GM23248 (cell line): ENCODE results near the gene WWOX. TPM values are rescaled to one million over a fixed set of nuclear protein-coding genes. Genes with fewer than 3 reads are reported as not detected.

Experiments used
- DNase-seq: peaks from one replicate; pipeline ENCODE4 v3.0.0-alpha.2; 2015
- H2AFZ ChIP-seq: fragments of 200-600 bp; sonication (generic); 2 replicates; pipeline ENCODE4 v1.6.1; 2016; ENCODE audit warnings: antibody characterized with exemption
- H3F3A ChIP-seq: fragments of 200-600 bp; sonication (generic); 2 replicates; pipeline ENCODE4 v1.6.1; 2016; ENCODE audit warnings: mild to moderate bottlenecking, antibody characterized with exemption, mixed run types; ENCODE audit not compliant: insufficient read depth
- H3K27ac ChIP-seq: fragments of 200-600 bp; sonication (generic); 2 replicates; pipeline ENCODE4 v1.5.1; 2016; ENCODE audit warnings: mild to moderate bottlenecking
- H3K27me3 ChIP-seq: fragments of 200-600 bp; sonication (generic); replicated peaks from 2 replicates; pipeline ENCODE4 v1.6.1; 2016; ENCODE audit warnings: mild to moderate bottlenecking; ENCODE audit not compliant: insufficient read depth
- H3K36me3 ChIP-seq: fragments of 200-600 bp; sonication (generic); 2 replicates; pipeline ENCODE4 v1.6.1; 2016; ENCODE audit warnings: low read depth, mild to moderate bottlenecking
- H3K4me1 ChIP-seq: fragments of 200-600 bp; sonication (generic); 2 replicates; pipeline ENCODE4 v1.6.1; 2016; ENCODE audit warnings: mild to moderate bottlenecking; ENCODE audit not compliant: insufficient read depth
- H3K4me2 ChIP-seq: fragments of 200-600 bp; sonication (generic); one replicate; pipeline ENCODE4 v1.6.1; 2016; ENCODE audit warnings: mild to moderate bottlenecking; ENCODE audit not compliant: unreplicated experiment
- H3K4me3 ChIP-seq: fragments of 200-600 bp; sonication (generic); 2 replicates; pipeline ENCODE4 v1.5.1; 2016; ENCODE audit warnings: mild to moderate bottlenecking
- H3K79me2 ChIP-seq: fragments of 200-600 bp; sonication (generic); 2 replicates; pipeline ENCODE4 v1.6.1; 2016; ENCODE audit warnings: mild to moderate bottlenecking; ENCODE audit not compliant: insufficient read depth
- H3K9ac ChIP-seq: fragments of 200-600 bp; sonication (generic); 2 replicates; pipeline ENCODE4 v1.6.1; 2016; ENCODE audit warnings: mild to moderate bottlenecking
- H3K9me2 ChIP-seq: fragments of 200-600 bp; sonication (generic); 2 replicates; pipeline ENCODE4 v1.6.1; 2016; ENCODE audit warnings: mixed run types, mild to moderate bottlenecking, moderate library complexity; ENCODE audit not compliant: insufficient read depth
- H3K9me3 ChIP-seq: fragments of 200-600 bp; sonication (generic); one replicate; pipeline ENCODE4 v1.6.1; 2017; ENCODE audit warnings: low read depth
- H4K20me1 ChIP-seq: fragments of 200-600 bp; sonication (generic); 2 replicates; pipeline ENCODE4 v1.6.0; 2016; ENCODE audit not compliant: insufficient read depth
- EZH2 ChIP-seq: fragments of 200-600 bp; sonication (generic); IDR thresholded peaks from 2 replicates; pipeline ENCODE4 v1.6.1; 2018; ENCODE audit warnings: antibody characterized with exemption, mild to moderate bottlenecking; ENCODE audit not compliant: insufficient read depth, poor library complexity, severe bottlenecking
- EZH2phosphoT487 ChIP-seq: fragments of 200-600 bp; sonication (generic); IDR thresholded peaks from 2 replicates; pipeline ENCODE4 v1.6.1; 2018; ENCODE audit warnings: antibody characterized with exemption, moderate library complexity, mild to moderate bottlenecking, low read depth; ENCODE audit not compliant: insufficient read depth
- WGBS, 2 experiments: methylation state at CpG; one replicate each; pipeline ENCODE4 v1.1.6; 2015 to 2017; ENCODE audit warnings: low lambda C conversion rate in 2 of 2, low coverage in 1 of 2; ENCODE audit errors: missing lambda C conversion rate in 2 of 2; 5-methylcytosine and 5-hydroxymethylcytosine counted together
- in situ Hi-C: fragments of 300-500 bp; cut with MboI; formaldehyde crosslinking; loops from 2 replicates; pipeline ENCODE4 v1.15.0; 2020
- polyA plus RNA-seq: library from polyadenylated mRNA; unstranded; fragments of >200 nt; fragmentation: Nextera tagmentation; extraction: Ambion mirVana; gene quantifications from 2 replicates; pipeline ENCODE4 v1.2.1, GENCODE V29; 2016
- total RNA-seq: library from RNA; depleted of rRNA; stranded (reverse); fragments of >200 nt; shearing (Covaris generic); gene quantifications from 2 replicates; pipeline ENCODE4 v1.2.3, GENCODE V29; 2014

The WWOX gene
- total and polyA plus RNA-seq, 2 experiments from 2014 or later: 4.5 to 6.6 TPM

DNA sequence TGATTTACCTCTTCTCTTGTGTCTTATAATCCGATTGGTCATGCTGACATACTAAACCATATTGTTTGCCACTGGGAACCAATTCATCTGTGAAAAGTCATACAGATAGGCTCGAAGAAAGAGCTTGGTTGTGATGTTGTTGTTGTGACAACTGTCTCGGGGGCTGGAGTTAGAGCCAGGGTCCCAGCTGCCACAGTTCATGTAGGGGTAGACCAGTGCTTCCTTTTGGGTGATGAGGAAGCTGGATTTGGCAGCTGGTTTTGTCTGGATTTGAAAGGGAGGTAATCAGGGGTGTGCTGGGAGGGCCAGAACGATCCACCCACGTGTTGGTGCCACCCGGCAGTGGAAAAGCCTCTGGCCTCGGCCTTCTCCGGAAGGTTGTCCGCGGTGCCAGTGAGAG is 438.1 kb downstream of the WWOX start:
- WGBS, 2 experiments: 64 to 67% methylated on average over 10 of the region's 10 CpGs
- H3K9ac ChIP-seq: no peak overlapping the region
- H3K4me1 ChIP-seq: no peaks in the 10 kb centered on the region
- H3K9me3 ChIP-seq: no peaks in the 10 kb centered on the region
- no peak overlapping the region for H3K4me3 ChIP-seq
- H3K27me3 ChIP-seq: no peaks in the 10 kb centered on the region
- H4K20me1 ChIP-seq: no peaks in the 10 kb centered on the region
- in situ Hi-C loops: no loop called here
- H3F3A ChIP-seq: no peaks in the 10 kb centered on the region
- no peak for DNase-seq
- H3K36me3 ChIP-seq: no peaks in the 10 kb centered on the region
- H3K9me2 ChIP-seq: no peaks in the 10 kb centered on the region
- no peak for TF ChIP-seq EZH2phosphoT487
- TF ChIP-seq EZH2: no peak
- H3K79me2 ChIP-seq: no peaks in the 10 kb centered on the region
- no peak overlapping the region for H3K4me2 ChIP-seq
- H2AFZ ChIP-seq: no peak overlapping the region
- H3K27ac ChIP-seq: no peak overlapping the region

GRCh38 chr16:78538292-78538691 is 438.8 kb downstream of the WWOX start:
- H3K9me3 ChIP-seq: no peaks in the 10 kb centered on the region
- H3K27ac ChIP-seq: no peak overlapping the region
- no peak for DNase-seq
- no peak overlapping the region for H3K4me2 ChIP-seq
- H3K4me3 ChIP-seq: no peak overlapping the region
- in situ Hi-C loops: no loop called here
- no peaks in the 10 kb centered on the region for H3K9me2 ChIP-seq
- H3K4me1 ChIP-seq: no peaks in the 10 kb centered on the region
- WGBS, 2 experiments: 46 to 60% methylated on average over 9 of the region's 9 CpGs
- no peak overlapping the region for H3K9ac ChIP-seq
- H4K20me1 ChIP-seq: no peaks in the 10 kb centered on the region
- H3K79me2 ChIP-seq: no peaks in the 10 kb centered on the region
- TF ChIP-seq EZH2: no peak
- no peak for TF ChIP-seq EZH2phosphoT487
- H3F3A ChIP-seq: no peaks in the 10 kb centered on the region
- H3K36me3 ChIP-seq: no peaks in the 10 kb centered on the region
- H2AFZ ChIP-seq: no peak overlapping the region
- no peaks in the 10 kb centered on the region for H3K27me3 ChIP-seq

DNA sequence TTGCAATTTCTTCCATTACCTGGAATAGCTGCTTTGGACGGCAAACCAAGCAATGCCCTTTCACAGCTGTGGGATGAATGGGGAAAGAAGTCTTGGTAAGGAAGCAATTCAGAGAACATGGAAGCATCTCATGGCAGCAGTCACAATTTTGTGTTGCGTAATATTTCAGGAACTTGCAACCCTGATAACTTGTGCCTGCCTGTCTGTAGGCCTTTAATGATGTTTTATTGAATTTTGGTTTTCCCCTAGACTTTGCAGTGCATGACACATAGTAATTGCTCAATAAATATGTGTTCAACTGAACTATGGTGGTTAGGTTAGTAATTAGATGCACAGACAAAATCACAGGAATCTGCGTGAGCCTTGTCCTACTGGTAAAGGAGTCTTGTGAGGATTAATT is 439.5 kb downstream of the WWOX start:
- H3K36me3 ChIP-seq: no peaks in the 10 kb centered on the region
- DNase-seq: no peak
- H3K4me3 ChIP-seq: no peak overlapping the region
- in situ Hi-C loops: no loop called here
- H3K4me1 ChIP-seq: no peaks in the 10 kb centered on the region
- no peak overlapping the region for H3K27ac ChIP-seq
- H2AFZ ChIP-seq: no peak overlapping the region
- no peaks in the 10 kb centered on the region for H3K9me3 ChIP-seq
- TF ChIP-seq EZH2phosphoT487 (no peak), EZH2 (no peak)
- no peaks in the 10 kb centered on the region for H3K27me3 ChIP-seq
- H3F3A ChIP-seq: no peaks in the 10 kb centered on the region
- H3K9ac ChIP-seq: no peak overlapping the region
- no peak overlapping the region for H3K4me2 ChIP-seq
- no peaks in the 10 kb centered on the region for H3K79me2 ChIP-seq
- WGBS, 2 experiments: 66 to 69% methylated on average over 3 of the region's 3 CpGs
- no peaks in the 10 kb centered on the region for H4K20me1 ChIP-seq
- H3K9me2 ChIP-seq: no peaks in the 10 kb centered on the region

- no peaks in the 10 kb centered on the region for H3F3A ChIP-seq
- no peaks in the 10 kb centered on the region for H3K4me1 ChIP-seq
- H3K9ac ChIP-seq: no peak overlapping the region
- no peaks in the 10 kb centered on the region for H3K27me3 ChIP-seq
- H3K9me2 ChIP-seq: no peaks in the 10 kb centered on the region
- no peaks in the 10 kb centered on the region for H4K20me1 ChIP-seq
- no peak for DNase-seq
- TF ChIP-seq EZH2 (no peak), EZH2phosphoT487 (no peak)
- no peak overlapping the region for H3K4me3 ChIP-seq
- no peaks in the 10 kb centered on the region for H3K9me3 ChIP-seq
- in situ Hi-C loops: no loop called here
- no peak overlapping the region for H3K4me2 ChIP-seq
- H2AFZ ChIP-seq: no peak overlapping the region
- H3K27ac ChIP-seq: no peak overlapping the region
- H3K79me2 ChIP-seq: no peaks in the 10 kb centered on the region
- no peaks in the 10 kb centered on the region for H3K36me3 ChIP-seq
- WGBS, 2 experiments: 73 to 77% methylated on average over 7 of the region's 7 CpGs
Measured at GRCh38 chr16:78542419-78542818, 443.0 kb downstream of the WWOX start.

- no peak for TF ChIP-seq EZH2phosphoT487
- no peak for TF ChIP-seq EZH2
- Histone ChIP-seq H3K27ac (no peak overlapping the region), H4K20me1 (no peaks in the 10 kb centered on the region), H3K9ac (no peak overlapping the region), H3K9me2 (no peaks in the 10 kb centered on the region), H3K4me1 (no peaks in the 10 kb centered on the region), H3F3A (no peaks in the 10 kb centered on the region), H3K4me2 (no peak overlapping the region), H3K9me3 (no peaks in the 10 kb centered on the region), H3K4me3 (no peak overlapping the region), H2AFZ (no peak overlapping the region), H3K36me3 (no peaks in the 10 kb centered on the region), H3K79me2 (no peaks in the 10 kb centered on the region), H3K27me3 (no peaks in the 10 kb centered on the region)
- DNase-seq: no peak
- WGBS, 2 experiments: 30 to 34% methylated on average over 7 of the region's 7 CpGs
- in situ Hi-C loops: no loop called here
Measured at GRCh38 chr16:78543023-78543422, 443.6 kb downstream of the WWOX start.
